DND-41 (cell line): ENCODE data around the gene FAM222B.

Source experiments
- ATAC-seq: fragments of 200-7000 bp; cut with Tn5 transposase; 3 replicates; pipeline ENCODE4 v1.9.1; 2021; ENCODE audit warnings: low read depth; ENCODE audit not compliant: insufficient read depth
- DNase-seq: peaks from one replicate; pipeline ENCODE4 v3.0.0-alpha.2; 2020
- H2AFZ ChIP-seq: 2 replicates; pipeline ENCODE4 v1.6.0; 2012; ENCODE audit warnings: low read depth, low read length
- H3K27ac ChIP-seq: 2 replicates; pipeline ENCODE4 v1.5.1; 2012; ENCODE audit warnings: low read length, inconsistent platforms
- H3K27me3 ChIP-seq: fragments of 200-600 bp; sonication (generic); 2 replicates; pipeline ENCODE4 v1.6.0; 2012; ENCODE audit warnings: low read length, mild to moderate bottlenecking, inconsistent platforms; ENCODE audit not compliant: insufficient read depth, poor library complexity
- H3K36me3 ChIP-seq: 2 replicates; pipeline ENCODE4 v1.5.1; 2012; ENCODE audit warnings: low read length, inconsistent platforms; ENCODE audit not compliant: insufficient read depth
- H3K4me1 ChIP-seq: 2 replicates; pipeline ENCODE4 v1.5.1; 2012; ENCODE audit warnings: mild to moderate bottlenecking, low read length; ENCODE audit not compliant: insufficient read depth
- H3K4me2 ChIP-seq: 2 replicates; pipeline ENCODE4 v1.6.0; 2012; ENCODE audit warnings: mild to moderate bottlenecking, moderate library complexity, low read length, inconsistent platforms; ENCODE audit not compliant: insufficient read depth
- H3K4me3 ChIP-seq, 2 experiments: fragments of 200-600 bp in 1 of 2; shearing (Covaris generic) in 1 of 2; 2 replicates each; pipeline ENCODE4 v1.5.1; 2012 to 2016; ENCODE audit warnings: inconsistent platforms in 2 of 2, low read length in 2 of 2, mild to moderate bottlenecking in 2 of 2, low read depth in 1 of 2, moderate library complexity in 1 of 2
- H3K79me2 ChIP-seq: 2 replicates; pipeline ENCODE4 v1.6.0; 2012; ENCODE audit warnings: low read length, inconsistent platforms; ENCODE audit not compliant: insufficient read depth
- H3K9ac ChIP-seq: 2 replicates; pipeline ENCODE4 v1.6.0; 2012; ENCODE audit warnings: low read depth, mild to moderate bottlenecking, inconsistent platforms, low read length, moderate library complexity
- H3K9me3 ChIP-seq: 2 replicates; pipeline ENCODE4 v1.5.1; 2012; ENCODE audit warnings: low read length, moderate library complexity, mild to moderate bottlenecking, inconsistent platforms; ENCODE audit not compliant: insufficient read depth, severe bottlenecking
- H4K20me1 ChIP-seq: 2 replicates; pipeline ENCODE4 v1.6.0; 2012; ENCODE audit warnings: low read length; ENCODE audit not compliant: insufficient read depth
- CTCF ChIP-seq: IDR thresholded peaks from 2 replicates; pipeline ENCODE4 v1.5.1; 2012; ENCODE audit warnings: borderline replicate concordance, low read length, moderate library complexity, mild to moderate bottlenecking; ENCODE audit not compliant: poor library complexity, severe bottlenecking; ENCODE audit errors: extremely low read depth
- EZH2 ChIP-seq: IDR thresholded peaks from 3 replicates; pipeline ENCODE4 v1.6.1; 2012; ENCODE audit warnings: borderline replicate concordance, low read depth, mild to moderate bottlenecking, moderate library complexity, low read length, inconsistent platforms; ENCODE audit not compliant: severe bottlenecking

Gene FAM222B

GRCh38 chr17:28755486-28755885 lies 87.1 kb downstream of the FAM222B start:
- H2AFZ ChIP-seq: no peak overlapping the region
- peaks cover 20% of the 10 kb centered on the region; the same call in 1 of the 2 replicates for H4K20me1 ChIP-seq
- H3K36me3 ChIP-seq: peaks cover 46% of the 10 kb centered on the region
- no peak for DNase-seq
- H3K9me3 ChIP-seq: no peaks in the 10 kb centered on the region
- H3K79me2 ChIP-seq: peaks cover 3% of the 10 kb centered on the region; the same call in 1 of the 2 replicates
- H3K4me2 ChIP-seq: no peak overlapping the region
- ATAC-seq: no peak
- no peak overlapping the region for H3K4me3 ChIP-seq
- H3K9ac ChIP-seq: no peak overlapping the region
- no peak overlapping the region for H3K27ac ChIP-seq
- H3K4me1 ChIP-seq: no peaks in the 10 kb centered on the region
- no peak for TF ChIP-seq CTCF
- TF ChIP-seq EZH2: no peak
- no peaks in the 10 kb centered on the region for H3K27me3 ChIP-seq

- no peak overlapping the region for H3K27ac ChIP-seq
- H3K9ac ChIP-seq: no peak overlapping the region
- no peaks in the 10 kb centered on the region for H3K9me3 ChIP-seq
- peaks cover 36% of the 10 kb centered on the region for H4K20me1 ChIP-seq
- no peak for ATAC-seq
- H3K4me2 ChIP-seq: no peak overlapping the region
- peaks cover 6% of the 10 kb centered on the region for H3K4me1 ChIP-seq
- H3K36me3 ChIP-seq: peaks cover 51% of the 10 kb centered on the region
- TF ChIP-seq CTCF: no peak
- no peak for TF ChIP-seq EZH2
- H3K27me3 ChIP-seq: no peaks in the 10 kb centered on the region
- H3K4me3 ChIP-seq: no peak overlapping the region
- peaks cover 14% of the 10 kb centered on the region for H3K79me2 ChIP-seq
- no peak overlapping the region for H2AFZ ChIP-seq
- DNase-seq: no peak
Observed at GRCh38 chr17:28751600-28752366, 90.8 kb downstream of the FAM222B start.

- Histone ChIP-seq H3K79me2 (peaks cover 28% of the 10 kb centered on the region), H4K20me1 (peaks cover 50% of the 10 kb centered on the region), H3K36me3 (peaks cover 64% of the 10 kb centered on the region), H3K4me1 (peaks cover 20% of the 10 kb centered on the region), H2AFZ (no peak overlapping the region), H3K4me3 (no peak overlapping the region), H3K9me3 (no peaks in the 10 kb centered on the region), H3K4me2 (no peak overlapping the region), H3K27ac (no peak overlapping the region), H3K9ac (no peak overlapping the region), H3K27me3 (no peaks in the 10 kb centered on the region)
- ATAC-seq: peak; percentile 73
- TF ChIP-seq EZH2: no peak
- peak; percentile 99 for TF ChIP-seq CTCF
- DNase-seq: peak; percentile 88
Observed at GRCh38 chr17:28750178-28751047, 92.2 kb downstream of the FAM222B start.
